MM.1S (cell line): ENCODE data around the gene PDE3B.
"Not testable (repeated sequence)": the region's sequence is repeated elsewhere in the genome, so short reads cannot be mapped to it uniquely, and the experiment has no call there.

Experiments
- DNase-seq: peaks from one replicate; pipeline ENCODE4 v3.0.0-alpha.2; 2015
- H2AFZ ChIP-seq: fragments of 300-600 bp; sonication (generic); 2 replicates; pipeline ENCODE4 v1.6.0; 2016; ENCODE audit warnings: antibody characterized with exemption, low read length
- H3F3A ChIP-seq: fragments of 300-600 bp; sonication (generic); 2 replicates; pipeline ENCODE4 v1.6.1; 2016; ENCODE audit warnings: mild to moderate bottlenecking, antibody characterized with exemption, low read length, moderate library complexity, mixed read lengths; ENCODE audit not compliant: insufficient read depth
- H3K27ac ChIP-seq: fragments of 300-600 bp; sonication (generic); 2 replicates; pipeline ENCODE4 v1.5.1; 2016; ENCODE audit warnings: mild to moderate bottlenecking, low read length
- H3K27me3 ChIP-seq: fragments of 300-600 bp; sonication (generic); replicated peaks from 2 replicates; pipeline ENCODE4 v1.6.0; 2016; ENCODE audit warnings: low read length; ENCODE audit not compliant: insufficient read depth
- H3K36me3 ChIP-seq: fragments of 300-600 bp; sonication (generic); replicated peaks from 2 replicates; pipeline ENCODE4 v1.6.1; 2016; ENCODE audit warnings: mild to moderate bottlenecking, low read length, mixed read lengths; ENCODE audit not compliant: insufficient read depth
- H3K4me1 ChIP-seq: fragments of 300-600 bp; sonication (generic); 2 replicates; pipeline ENCODE4 v1.6.1; 2016; ENCODE audit warnings: low read length, mixed read lengths
- H3K4me2 ChIP-seq: fragments of 300-600 bp; sonication (generic); 2 replicates; pipeline ENCODE4 v1.6.0; 2016; ENCODE audit warnings: low read depth, low read length
- H3K4me3 ChIP-seq: fragments of 300-600 bp; sonication (generic); 2 replicates; pipeline ENCODE4 v1.5.1; 2016; ENCODE audit warnings: low read length, mixed read lengths
- H3K79me2 ChIP-seq: fragments of 300-600 bp; sonication (generic); 2 replicates; pipeline ENCODE4 v1.6.1; 2016; ENCODE audit warnings: mixed run types, low read length, mixed read lengths
- H3K9ac ChIP-seq: fragments of 300-600 bp; sonication (generic); 2 replicates; pipeline ENCODE4 v1.6.1; 2016; ENCODE audit warnings: low read length, mixed read lengths
- H3K9me2 ChIP-seq: fragments of 300-600 bp; sonication (generic); replicated peaks from 2 replicates; pipeline ENCODE4 v1.6.1; 2016; ENCODE audit warnings: mild to moderate bottlenecking, low read length, mixed read lengths; ENCODE audit not compliant: insufficient read depth
- H3K9me3 ChIP-seq: fragments of 300-600 bp; sonication (generic); replicated peaks from 2 replicates; pipeline ENCODE4 v1.6.1; 2016; ENCODE audit warnings: mild to moderate bottlenecking, low read length, mixed read lengths; ENCODE audit not compliant: insufficient read depth
- H4K20me1 ChIP-seq: fragments of 300-600 bp; sonication (generic); 2 replicates; pipeline ENCODE4 v1.6.1; 2016; ENCODE audit warnings: mild to moderate bottlenecking, low read length, moderate library complexity, mixed read lengths; ENCODE audit not compliant: insufficient read depth
- CTCF ChIP-seq: fragments of 300-600 bp; sonication (generic); IDR thresholded peaks from 2 replicates; pipeline ENCODE4 v1.5.1; 2016; ENCODE audit warnings: antibody characterized with exemption, low read length, mixed read lengths
- EZH2 ChIP-seq: fragments of 300-600 bp; sonication (generic); optimal IDR thresholded peaks from 2 replicates; pipeline ENCODE3; 2017; ENCODE audit warnings: low read depth, mild to moderate bottlenecking, antibody characterized with exemption, low read length, mixed read lengths
- EZH2phosphoT487 ChIP-seq: fragments of 300-600 bp; sonication (generic); IDR thresholded peaks from 2 replicates; pipeline ENCODE4 v1.6.1; 2018; ENCODE audit warnings: antibody characterized with exemption, low read length

Gene PDE3B

GRCh38 chr11:14677146-14677545 is 33.5 kb downstream of the PDE3B start:
- TF ChIP-seq CTCF (no peak), EZH2 (no peak), EZH2phosphoT487 (no peak)
- Histone ChIP-seq H3K79me2 (no peaks in the 10 kb centered on the region), H3K9me3 (no peaks in the 10 kb centered on the region), H3F3A (no peaks in the 10 kb centered on the region), H3K9me2 (no peaks in the 10 kb centered on the region), H2AFZ (no peak overlapping the region), H3K4me1 (no peaks in the 10 kb centered on the region), H3K36me3 (no peaks in the 10 kb centered on the region), H3K9ac (no peak overlapping the region), H3K27me3 (no peaks in the 10 kb centered on the region), H3K4me3 (no peak overlapping the region), H4K20me1 (no peaks in the 10 kb centered on the region), H3K4me2 (no peak overlapping the region), H3K27ac (no peak overlapping the region)
- no peak for DNase-seq

- Histone ChIP-seq H3K36me3 (no peaks in the 10 kb centered on the region), H3K79me2 (no peaks in the 10 kb centered on the region), H3K27me3 (no peaks in the 10 kb centered on the region), H2AFZ (no peak overlapping the region), H3K9me3 (no peaks in the 10 kb centered on the region), H3K9ac (no peak overlapping the region), H3K4me3 (no peak overlapping the region), H3K4me2 (no peak overlapping the region), H3K27ac (no peak overlapping the region), H4K20me1 (no peaks in the 10 kb centered on the region), H3K9me2 (no peaks in the 10 kb centered on the region), H3K4me1 (no peaks in the 10 kb centered on the region), H3F3A (no peaks in the 10 kb centered on the region)
- TF ChIP-seq CTCF (no peak), EZH2phosphoT487 (no peak), EZH2 (no peak)
- DNase-seq, result no peak
Observed at GRCh38 chr11:14678350-14678749, 34.7 kb downstream of the PDE3B start.

GRCh38 chr11:14679662-14680061 is 36.1 kb downstream of the PDE3B start:
- DNase-seq, result no peak
- no peaks in the 10 kb centered on the region for H3K36me3 ChIP-seq
- no peaks in the 10 kb centered on the region for H3K4me1 ChIP-seq

GRCh38 chr11:14684234-14684915 is 40.8 kb downstream of the PDE3B start:
- not testable (repeated sequence) for H3K9ac ChIP-seq, H3K9me3 ChIP-seq, H3F3A ChIP-seq, H3K4me3 ChIP-seq, H2AFZ ChIP-seq, H3K27me3 ChIP-seq, H3K4me2 ChIP-seq, H3K36me3 ChIP-seq, H3K27ac ChIP-seq, H3K4me1 ChIP-seq, H4K20me1 ChIP-seq, H3K9me2 ChIP-seq, DNase-seq, H3K79me2 ChIP-seq

More at GRCh38 chr11:14679662-14680061, 36.1 kb downstream of the PDE3B start:
- H4K20me1 ChIP-seq, result 0 out of 2 replicates have a peak, but pooled peaks cover 2% of the 10 kb centered on the region
- no peak overlapping the region for H3K4me2 ChIP-seq
- no peak overlapping the region for H3K4me3 ChIP-seq
- no peak overlapping the region for H2AFZ ChIP-seq
- TF ChIP-seq EZH2phosphoT487 (no peak), CTCF (no peak), EZH2 (no peak)
- no peaks in the 10 kb centered on the region for H3F3A ChIP-seq
- H3K9ac ChIP-seq, result no peak overlapping the region
- H3K9me3 ChIP-seq, result no peaks in the 10 kb centered on the region
- H3K27me3 ChIP-seq, result no peaks in the 10 kb centered on the region
- H3K27ac ChIP-seq, result no peak overlapping the region
- H3K9me2 ChIP-seq, result no peaks in the 10 kb centered on the region
- no peaks in the 10 kb centered on the region for H3K79me2 ChIP-seq
